ENCODE data around the gene MAP6.

- TF ChIP-seq EP300 (IDR thresholded peaks at IDR 0.05): no peak
- no peak for TF ChIP-seq POLR2A (IDR thresholded peaks at IDR 0.05)
- TF ChIP-seq, protein P1, sequence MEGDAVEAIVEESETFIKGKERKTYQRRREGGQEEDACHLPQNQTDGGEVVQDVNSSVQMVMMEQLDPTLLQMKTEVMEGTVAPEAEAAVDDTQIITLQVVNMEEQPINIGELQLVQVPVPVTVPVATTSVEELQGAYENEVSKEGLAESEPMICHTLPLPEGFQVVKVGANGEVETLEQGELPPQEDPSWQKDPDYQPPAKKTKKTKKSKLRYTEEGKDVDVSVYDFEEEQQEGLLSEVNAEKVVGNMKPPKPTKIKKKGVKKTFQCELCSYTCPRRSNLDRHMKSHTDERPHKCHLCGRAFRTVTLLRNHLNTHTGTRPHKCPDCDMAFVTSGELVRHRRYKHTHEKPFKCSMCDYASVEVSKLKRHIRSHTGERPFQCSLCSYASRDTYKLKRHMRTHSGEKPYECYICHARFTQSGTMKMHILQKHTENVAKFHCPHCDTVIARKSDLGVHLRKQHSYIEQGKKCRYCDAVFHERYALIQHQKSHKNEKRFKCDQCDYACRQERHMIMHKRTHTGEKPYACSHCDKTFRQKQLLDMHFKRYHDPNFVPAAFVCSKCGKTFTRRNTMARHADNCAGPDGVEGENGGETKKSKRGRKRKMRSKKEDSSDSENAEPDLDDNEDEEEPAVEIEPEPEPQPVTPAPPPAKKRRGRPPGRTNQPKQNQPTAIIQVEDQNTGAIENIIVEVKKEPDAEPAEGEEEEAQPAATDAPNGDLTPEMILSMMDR (IDR thresholded peaks at IDR 0.05): no peak
These were observed 57.0 kb downstream of the MAP6 start for GRCh38 chr11:75611823-75612222.
